Mononuclear cell (primary cell): ENCODE results near the gene DYNC2LI1. TPM values are rescaled to one million over a fixed set of nuclear protein-coding genes. Genes with fewer than 3 reads are reported as not detected.

ENCODE experiments used
- H3K27me3 ChIP-seq: 2 replicates; pipeline ENCODE4 v1.6.0; 2011; ENCODE audit warnings: low read length, control low read depth; ENCODE audit not compliant: insufficient read depth
- H3K4me1 ChIP-seq: 2 replicates; pipeline ENCODE4 v1.5.1; 2011; ENCODE audit warnings: mild to moderate bottlenecking, low read length, control low read depth; ENCODE audit not compliant: insufficient read depth
- H3K4me3 ChIP-seq: 2 replicates; pipeline ENCODE4 v1.5.1; 2011; ENCODE audit warnings: mild to moderate bottlenecking, low read length, moderate library complexity
- H3K9me3 ChIP-seq: 2 replicates; pipeline ENCODE4 v1.5.1; 2011; ENCODE audit warnings: low read depth, mild to moderate bottlenecking, control low read depth, low read length
- total RNA-seq: library from RNA; depleted of rRNA; stranded (reverse); fragments of >200 nt; gene quantifications from one replicate; pipeline ENCODE4 v1.2.3, GENCODE V29; 2012

DYNC2LI1 gene
- total RNA-seq, 1 donor = 3.5 TPM

GRCh38 chr2:43819491-43820163, 45.8 kb downstream of the DYNC2LI1 start:
- Histone ChIP-seq H3K4me1 (no peaks in the 10 kb centered on the region), H3K9me3 (no peaks in the 10 kb centered on the region), H3K4me3 (no peak overlapping the region), H3K27me3 (no peaks in the 10 kb centered on the region)

GRCh38 chr2:43822839-43823238, 49.0 kb downstream of the DYNC2LI1 start:
- Histone ChIP-seq H3K9me3 (no peaks in the 10 kb centered on the region), H3K4me1 (no peaks in the 10 kb centered on the region), H3K27me3 (no peaks in the 10 kb centered on the region), H3K4me3 (no peak overlapping the region)

- Histone ChIP-seq H3K4me3 (no peak overlapping the region), H3K9me3 (no peaks in the 10 kb centered on the region), H3K27me3 (no peaks in the 10 kb centered on the region), H3K4me1 (no peaks in the 10 kb centered on the region)
Observed at GRCh38 chr2:43823751-43824150, 49.9 kb downstream of the DYNC2LI1 start.

- Histone ChIP-seq H3K4me1 (no peaks in the 10 kb centered on the region), H3K4me3 (no peak overlapping the region), H3K9me3 (no peaks in the 10 kb centered on the region), H3K27me3 (no peaks in the 10 kb centered on the region)
Observed at GRCh38 chr2:43824512-43824911, 50.7 kb downstream of the DYNC2LI1 start.

- no peaks in the 10 kb centered on the region for H3K4me1 ChIP-seq
- H3K27me3 ChIP-seq = peaks cover 2% of the 10 kb centered on the region
- H3K9me3 ChIP-seq = no peaks in the 10 kb centered on the region
- H3K4me3 ChIP-seq = no peak overlapping the region
Observed at GRCh38 chr2:43824951-43825493, 51.2 kb downstream of the DYNC2LI1 start.

- Histone ChIP-seq H3K4me3 (no peak overlapping the region), H3K9me3 (no peaks in the 10 kb centered on the region), H3K4me1 (no peaks in the 10 kb centered on the region), H3K27me3 (peaks cover 10% of the 10 kb centered on the region)
Observed at GRCh38 chr2:43825841-43826240, 52.0 kb downstream of the DYNC2LI1 start.

GRCh38 chr2:43826305-43827250, 52.7 kb downstream of the DYNC2LI1 start:
- Histone ChIP-seq H3K4me1 (no peaks in the 10 kb centered on the region), H3K27me3 (peaks cover 17% of the 10 kb centered on the region), H3K4me3 (no peak overlapping the region), H3K9me3 (no peaks in the 10 kb centered on the region)

- H3K27me3 ChIP-seq = peaks cover 23% of the 10 kb centered on the region
- H3K4me3 ChIP-seq = no peak overlapping the region
- no peaks in the 10 kb centered on the region for H3K4me1 ChIP-seq
- no peaks in the 10 kb centered on the region for H3K9me3 ChIP-seq
Observed at GRCh38 chr2:43831543-43832294, 57.9 kb downstream of the DYNC2LI1 start.

GRCh38 chr2:43832457-43832856, 58.6 kb downstream of the DYNC2LI1 start:
- H3K9me3 ChIP-seq = no peaks in the 10 kb centered on the region
- no peaks in the 10 kb centered on the region for H3K4me1 ChIP-seq
- H3K4me3 ChIP-seq = no peak overlapping the region
- H3K27me3 ChIP-seq = peaks cover 23% of the 10 kb centered on the region

- no peaks in the 10 kb centered on the region for H3K4me1 ChIP-seq
- H3K4me3 ChIP-seq = no peak overlapping the region
- no peaks in the 10 kb centered on the region for H3K9me3 ChIP-seq
- H3K27me3 ChIP-seq = peaks cover 3% of the 10 kb centered on the region
Observed at GRCh38 chr2:43837033-43837432, 63.2 kb downstream of the DYNC2LI1 start.

- no peaks in the 10 kb centered on the region for H3K9me3 ChIP-seq
- no peak overlapping the region for H3K4me3 ChIP-seq
- no peaks in the 10 kb centered on the region for H3K27me3 ChIP-seq
- no peaks in the 10 kb centered on the region for H3K4me1 ChIP-seq
Observed at GRCh38 chr2:43837831-43838559, 64.2 kb downstream of the DYNC2LI1 start.

- Histone ChIP-seq H3K27me3 (no peaks in the 10 kb centered on the region), H3K4me1 (no peaks in the 10 kb centered on the region), H3K4me3 (no peak within 1 kb of the TSS), H3K9me3 (no peaks in the 10 kb centered on the region)
Observed at GRCh38 chr2:43838560-43839267, 64.9 kb downstream of the DYNC2LI1 start, which contains the start of the genes ABCG5 and ABCG8. ABCG5 (minus strand) TSS chr2:43838839; CDS start chr2:43838679, 160 bp downstream. ABCG8 (plus strand) TSS chr2:43838971; CDS start chr2:43839054, 83 bp downstream.

GRCh38 chr2:43839776-43840564, 66.1 kb downstream of the DYNC2LI1 start:
- Histone ChIP-seq H3K4me3 (no peak overlapping the region), H3K27me3 (no peaks in the 10 kb centered on the region), H3K4me1 (no peaks in the 10 kb centered on the region), H3K9me3 (no peaks in the 10 kb centered on the region)
